HCT116 (cell line): ENCODE measurements around the gene WAC. TPM values are rescaled to one million over a fixed set of nuclear protein-coding genes. Genes with fewer than 3 reads are reported as not detected.

Experiments used
- ATAC-seq: fragments of 200-7000 bp; cut with Tn5 transposase; 2 replicates; pipeline ENCODE4 v1.9.1; 2020; ENCODE audit warnings: mild to moderate bottlenecking, moderate library complexity
- BruUV-seq: library from RNA; stranded (reverse); fragments of 400-500 nt; replicated peaks from 2 replicates; lab custom pipeline; 2021; lab: Mats Ljungman, UMichigan
- CTCF ChIA-PET: fragments of 300-600 bp; sonication (Branson Sonifier 250); formaldehyde crosslinking; loops from one replicate; lab custom pipeline; 2021; ENCODE audit warnings: antibody characterized with exemption; lab: Charles Lee
- POLR2A ChIA-PET: fragments of 300-600, 350-600 bp; sonication (Branson Sonifier 250); formaldehyde crosslinking; loops from one replicate; lab custom pipeline; 2021; ENCODE audit warnings: antibody characterized with exemption; lab: Charles Lee
- RAD21 ChIA-PET, 2 experiments: fragments of 300-600 bp; sonication (Branson Sonifier 250); formaldehyde crosslinking; loops; one replicate each; lab custom pipeline; 2023; ENCODE audit warnings: low total read pairs in 2 of 2; ENCODE audit not compliant: uncharacterized antibody in 2 of 2, unreplicated experiment in 2 of 2, low non-redundant PET in 1 of 2; lab: Charles Lee
- DNase-seq: peaks from one replicate; pipeline ENCODE4 v3.0.0-alpha.2; 2010; ENCODE audit warnings: low read depth, low spot score
- H2AFZ ChIP-seq: fragments of 200-600 bp; shearing (Covaris generic), sonication (generic); 2 replicates; pipeline ENCODE4 v1.6.1; 2017; ENCODE audit warnings: low read depth, mixed run types, mixed read lengths, antibody characterized with exemption, low read length; ENCODE audit not compliant: poor library complexity, severe bottlenecking
- H3K27ac ChIP-seq: 2 replicates; pipeline ENCODE4 v1.5.1; 2012; ENCODE audit warnings: low read depth, low read length
- H3K27me3 ChIP-seq: fragments of 200-600 bp; sonication (generic); 2 replicates; pipeline ENCODE4 v1.6.1; 2016; ENCODE audit warnings: mixed run types, low read length, mixed read lengths; ENCODE audit not compliant: insufficient read depth
- H3K36me3 ChIP-seq, 2 experiments: fragments of 200-500 bp in 1 of 2; fragments of 200-600 bp in 1 of 2; sonication (Bioruptor generic) in 1 of 2; sonication (generic) in 1 of 2; 2 replicates each; pipeline versions ENCODE4 v1.5.1 to v1.6.1; 2014 to 2016; ENCODE audit warnings: low read length in 2 of 2, inconsistent platforms in 1 of 2, mixed read lengths in 1 of 2, mixed run types in 1 of 2; ENCODE audit not compliant: insufficient read depth in 2 of 2, control insufficient read depth in 1 of 2
- H3K4me1 ChIP-seq, 2 experiments: fragments of 200-600 bp in 1 of 2; sonication (generic) in 1 of 2; 2 replicates each; pipeline versions ENCODE4 v1.5.1 to v1.6.1; 2012 to 2017; ENCODE audit warnings: low read length in 2 of 2, inconsistent platforms in 1 of 2, mild to moderate bottlenecking in 1 of 2, mixed read lengths in 1 of 2, mixed run types in 1 of 2, moderate library complexity in 1 of 2; ENCODE audit not compliant: insufficient read depth in 2 of 2, control insufficient read depth in 1 of 2
- H3K4me2 ChIP-seq: fragments of 200-600 bp; sonication (generic); 2 replicates; pipeline ENCODE4 v1.6.1; 2017; ENCODE audit warnings: mixed run types, low read length, mixed read lengths
- H3K4me3 ChIP-seq, 2 experiments: fragments of 200-600 bp in 1 of 2; sonication (generic) in 1 of 2; replicated peaks in 1 of 2; 2 replicates each; pipeline ENCODE4 v1.5.1; 2011 to 2016; ENCODE audit warnings: low read length in 2 of 2, control low read depth in 1 of 2, low read depth in 1 of 2, mild to moderate bottlenecking in 1 of 2, mixed read lengths in 1 of 2, mixed run types in 1 of 2
- H3K79me2 ChIP-seq: fragments of 200-600 bp; sonication (generic); 2 replicates; pipeline ENCODE4 v1.6.1; 2017; ENCODE audit warnings: mild to moderate bottlenecking, mixed run types, low read length, moderate library complexity, mixed read lengths; ENCODE audit not compliant: insufficient read depth
- H3K9ac ChIP-seq: fragments of 200-600 bp; sonication (generic); 2 replicates; pipeline ENCODE4 v1.6.1; 2016; ENCODE audit warnings: low read length, mixed read lengths
- H3K9me2 ChIP-seq: fragments of 200-600 bp; sonication (generic), shearing (Covaris generic); 2 replicates; pipeline ENCODE4 v1.6.1; 2017; ENCODE audit warnings: mixed run types, mild to moderate bottlenecking, moderate library complexity; ENCODE audit not compliant: insufficient read depth
- H3K9me3 ChIP-seq, 2 experiments: fragments of 200-500 bp in 1 of 2; fragments of 200-600 bp in 1 of 2; sonication (Bioruptor generic) in 1 of 2; sonication (generic) in 1 of 2; 2 replicates each; pipeline ENCODE4 v1.6.1; 2014 to 2017; ENCODE audit warnings: low read length in 2 of 2, mixed read lengths in 2 of 2, inconsistent platforms in 1 of 2, low read depth in 1 of 2, mild to moderate bottlenecking in 1 of 2, mixed run types in 1 of 2, moderate library complexity in 1 of 2; ENCODE audit not compliant: control insufficient read depth in 1 of 2, insufficient read depth in 1 of 2
- H4K20me1 ChIP-seq: fragments of 200-600 bp; sonication (generic), shearing (Covaris generic); 2 replicates; pipeline ENCODE4 v1.6.1; 2017; ENCODE audit warnings: mixed run types, mild to moderate bottlenecking, moderate library complexity; ENCODE audit not compliant: insufficient read depth
- ATF3 ChIP-seq: IDR thresholded peaks from 2 replicates; pipeline ENCODE4 v1.6.1; 2012
- CBX3 ChIP-seq: IDR thresholded peaks from 2 replicates; pipeline ENCODE4 v1.6.1; 2012; ENCODE audit warnings: low read depth
- CEBPB ChIP-seq: IDR thresholded peaks from 2 replicates; pipeline ENCODE4 v1.6.1; 2012; ENCODE audit warnings: low read depth
- ELF1 ChIP-seq: IDR thresholded peaks from 2 replicates; pipeline ENCODE4 v1.6.1; 2012; ENCODE audit warnings: low read depth, borderline replicate concordance
- EZH2 ChIP-seq: fragments of 200-600 bp; sonication (generic); IDR thresholded peaks from 2 replicates; pipeline ENCODE4 v1.6.1; 2017; ENCODE audit warnings: antibody characterized with exemption, mixed run types
- EZH2phosphoT487 ChIP-seq: fragments of 200-600 bp; IDR thresholded peaks from 2 replicates; pipeline ENCODE4 v1.6.1; 2018; ENCODE audit warnings: antibody characterized with exemption, borderline replicate concordance
- FOSL1 ChIP-seq: IDR thresholded peaks from 2 replicates; pipeline ENCODE4 v1.6.1; 2012; ENCODE audit warnings: low read depth
- MAX ChIP-seq: IDR thresholded peaks from 2 replicates; pipeline ENCODE4 v1.6.1; 2012
- RAD21 ChIP-seq: IDR thresholded peaks from 2 replicates; pipeline ENCODE4 v1.6.1; 2012; ENCODE audit warnings: low read depth, mild to moderate bottlenecking
- REST ChIP-seq: IDR thresholded peaks from 2 replicates; pipeline ENCODE4 v1.6.1; 2012; ENCODE audit warnings: low read depth
- SIN3A ChIP-seq: IDR thresholded peaks from 2 replicates; pipeline ENCODE4 v1.6.1; 2012; ENCODE audit warnings: low read depth
- SRF ChIP-seq: IDR thresholded peaks from 2 replicates; pipeline ENCODE4 v1.6.1; 2012; ENCODE audit warnings: low read depth
- YY1 ChIP-seq: IDR thresholded peaks from 2 replicates; pipeline ENCODE4 v1.6.1; 2011; ENCODE audit warnings: low read length, low read depth, moderate library complexity, mild to moderate bottlenecking; ENCODE audit not compliant: insufficient replicate concordance; ENCODE audit errors: extremely low read depth
- ZFX ChIP-seq: fragments of 450-650 bp; IDR thresholded peaks from 2 replicates; pipeline ENCODE4 v1.6.1; 2017
- ZNF274 ChIP-seq: fragments of 200-500 bp; sonication (Bioruptor generic); IDR thresholded peaks from 2 replicates; pipeline ENCODE4 v1.6.1; 2014; ENCODE audit warnings: mild to moderate bottlenecking, low read depth, low read length, inconsistent platforms
- intact Hi-C: fragments of 100-400 bp; cut with micrococcal nuclease; formaldehyde crosslinking; loops from 2 replicates; pipeline ENCODE4 v1.10.0; 2022
- total RNA-seq: library from RNA; stranded (reverse); gene quantifications from one replicate; pipeline ENCODE4 v1.2.1, GENCODE V29; 2021; ENCODE audit not compliant: unreplicated experiment

WAC gene
- total RNA-seq, 1 experiment from 2014 or later, result 117 TPM

GRCh38 chr10:28575852-28576251 is 42.9 kb downstream of the WAC start (continued):
- TF ChIP-seq EZH2phosphoT487, result no peak
- TF ChIP-seq YY1, result no peak
- no peak for TF ChIP-seq CEBPB
- TF ChIP-seq ELF1, result no peak
- TF ChIP-seq ZNF274, result no peak

- Histone ChIP-seq H3K4me2 (no peak overlapping the region), H3K9me2 (no peaks in the 10 kb centered on the region), H4K20me1 (peaks cover 76% of the 10 kb centered on the region), H3K4me3 (no peak overlapping the region)
- intact Hi-C loops, result no loop called here
- no TSS peak for BruUV-seq
- CTCF ChIA-PET, result interaction anchor here (1.2 kb wide), 1 partner anchor 13 kb away, joined by 5 read pairs; no protein-coding TSS in a partner anchor
- ATAC-seq (no peak), DNase-seq (no peak)
- RAD21 ChIA-PET, result no interaction called here
- TF ChIP-seq ZNF274, result no peak
- TF ChIP-seq EZH2, result no peak
- TF ChIP-seq ATF3, result no peak
- TF ChIP-seq CBX3, result no peak
- TF ChIP-seq CEBPB, result no peak
- TF ChIP-seq YY1, result no peak
- TF ChIP-seq SIN3A, result no peak
- TF ChIP-seq MAX, result no peak
- TF ChIP-seq ZFX, result no peak
- TF ChIP-seq FOSL1, result no peak
- TF ChIP-seq SRF, result no peak
- no peak for TF ChIP-seq RAD21
- TF ChIP-seq REST, result no peak
- TF ChIP-seq, all 23 proteins: peak for 0
- Histone ChIP-seq H3K27ac (no peak overlapping the region), H3K9me3 (no peaks in the 10 kb centered on the region), H3K79me2 (peaks cover 100% of the 10 kb centered on the region), H3K27me3 (no peaks in the 10 kb centered on the region), H2AFZ (no peak overlapping the region), H3K4me1 (no peaks in the 10 kb centered on the region), H3K9ac (no peak overlapping the region), H3K36me3 (peaks cover 0 to 5% of the 10 kb centered on the region in 2 experiments; a peak in 2 of 4 replicates)
- POLR2A ChIA-PET, result no interaction called here
Observed at GRCh38 chr10:28577506-28577905, 44.6 kb downstream of the WAC start.
